ENCODE measurements around the gene PDGFC. TPM values are rescaled to one million over a fixed set of nuclear protein-coding genes. Genes with fewer than 3 reads are reported as not detected.

PDGFC gene
- total RNA-seq, 6 experiments from 2014 or later, result 6.6 to 19.0 (median 10.3) TPM

- peak in 1 of 4 donors; percentile 33 for ATAC-seq
- peak in 2 of 3 donors; percentile 45 to 54 for DNase-seq
- intact Hi-C loops (cut with DNase I), result no loop called here
- no peak overlapping the region for H3K27ac ChIP-seq
- H3K4me1 ChIP-seq, result no peaks in the 10 kb centered on the region
- H3K9me3 ChIP-seq, result no peaks in the 10 kb centered on the region
- 100% methylated on average over 1 of the region's 11 CpGs for WGBS (ENCODE audit: insufficient coverage, low coverage, low lambda C conversion rate, missing lambda C conversion rate)
- no peaks in the 10 kb centered on the region for H3K27me3 ChIP-seq
- H3K4me3 ChIP-seq, result no peak overlapping the region
- TF ChIP-seq POLR2A (IDR thresholded peaks at IDR 0.05) (no peak), CTCF (IDR thresholded peaks at IDR 0.05) (no peak)
- no peaks in the 10 kb centered on the region for H3K36me3 ChIP-seq
These were observed 247.5 kb downstream of the PDGFC start for GRCh38 chr4:156723951-156724668.

DNA sequence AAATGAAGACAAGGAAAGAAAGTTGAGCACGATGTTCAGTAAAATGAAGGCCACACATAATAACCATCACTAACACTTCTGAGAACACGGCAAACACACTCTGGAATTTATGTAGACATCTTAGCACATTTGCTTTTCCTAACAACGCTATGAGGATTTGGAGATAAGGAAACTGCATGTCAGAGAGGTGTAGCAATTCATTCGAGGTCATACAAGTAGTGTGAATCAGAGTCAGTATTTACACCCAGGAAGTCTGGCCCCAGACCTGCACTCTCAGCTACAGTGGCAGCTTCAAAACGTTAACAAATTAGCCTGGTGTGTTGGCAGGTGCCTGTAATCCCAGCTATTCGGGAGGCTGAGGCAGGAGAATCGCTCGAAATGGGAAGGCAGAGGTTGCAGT is 253.4 kb downstream of the PDGFC start:
- TF ChIP-seq POLR2A (IDR thresholded peaks at IDR 0.05) (no peak), CTCF (IDR thresholded peaks at IDR 0.05) (no peak)
- DNase-seq (no peak), ATAC-seq (no peak)
- Histone ChIP-seq H3K27ac (no peak overlapping the region), H3K4me3 (no peak overlapping the region), H3K9me3 (no peaks in the 10 kb centered on the region), H3K27me3 (no peaks in the 10 kb centered on the region), H3K4me1 (no peaks in the 10 kb centered on the region), H3K36me3 (no peaks in the 10 kb centered on the region)
- 48% methylated on average over 5 of the region's 8 CpGs for WGBS (ENCODE audit: insufficient coverage, low coverage, low lambda C conversion rate, missing lambda C conversion rate)
- intact Hi-C loops (cut with DNase I), result no loop called here

DNA sequence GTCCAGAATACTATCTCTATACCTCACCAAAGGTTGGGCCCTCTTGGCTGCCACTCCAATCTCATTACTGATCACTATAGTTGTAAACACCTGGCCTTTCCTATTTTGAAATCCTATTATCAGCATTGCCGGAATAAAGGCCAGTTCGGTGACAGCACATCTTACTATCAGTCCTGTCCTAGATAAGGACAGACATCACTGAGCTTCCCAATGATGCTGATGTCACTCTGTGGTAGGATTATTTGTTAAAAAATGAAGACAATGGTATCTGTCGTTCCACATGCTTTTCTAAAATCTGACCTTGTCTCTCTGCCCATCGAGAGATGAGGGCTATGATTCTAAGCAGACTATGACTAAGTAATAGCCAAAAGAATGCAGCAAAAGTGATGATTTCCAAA is 260.4 kb downstream of the PDGFC start:
- DNase-seq (no peak), ATAC-seq (no peak)
- no peak overlapping the region for H3K4me3 ChIP-seq
- no peaks in the 10 kb centered on the region for H3K27me3 ChIP-seq
- H3K9me3 ChIP-seq, result no peaks in the 10 kb centered on the region
- intact Hi-C loops (cut with DNase I), result no loop called here
- no peak overlapping the region for H3K27ac ChIP-seq
- 85% methylated on average over 4 of the region's 4 CpGs for WGBS (ENCODE audit: insufficient coverage, low coverage, low lambda C conversion rate, missing lambda C conversion rate)
- no peak for TF ChIP-seq CTCF (IDR thresholded peaks at IDR 0.05)
- no peak for TF ChIP-seq POLR2A (IDR thresholded peaks at IDR 0.05)
- H3K4me1 ChIP-seq, result no peaks in the 10 kb centered on the region
- no peaks in the 10 kb centered on the region for H3K36me3 ChIP-seq

Small RNA genes lying within 50 kb of the gene (small RNA-seq; reads per million reads assigned to genes)
- gene AC092608.2, result 0 reads per million in 2 experiments

Other genes with a start within 250 kb of the PDGFC start
- 1 to 10 TPM in 2 of 6 experiments, under 1 TPM in 4; 0.12 to 1.7 (median 0.36) TPM for gene GLRB, start 104.4 kb upstream of the PDGFC start, total RNA-seq
- gene GRIA2, start 248.9 kb upstream of the PDGFC start, total RNA-seq, result not detected